HG03108 (cell line): Measurements from ENCODE around the gene PTPRF.

ENCODE experiments used
- ATAC-seq: cut with Tn5 transposase; IDR thresholded peaks from one replicate; pipeline ENCODE4 v1.9.1; 2021; ENCODE audit warnings: moderate library complexity; ENCODE audit not compliant: unreplicated experiment

The PTPRF gene

DNA sequence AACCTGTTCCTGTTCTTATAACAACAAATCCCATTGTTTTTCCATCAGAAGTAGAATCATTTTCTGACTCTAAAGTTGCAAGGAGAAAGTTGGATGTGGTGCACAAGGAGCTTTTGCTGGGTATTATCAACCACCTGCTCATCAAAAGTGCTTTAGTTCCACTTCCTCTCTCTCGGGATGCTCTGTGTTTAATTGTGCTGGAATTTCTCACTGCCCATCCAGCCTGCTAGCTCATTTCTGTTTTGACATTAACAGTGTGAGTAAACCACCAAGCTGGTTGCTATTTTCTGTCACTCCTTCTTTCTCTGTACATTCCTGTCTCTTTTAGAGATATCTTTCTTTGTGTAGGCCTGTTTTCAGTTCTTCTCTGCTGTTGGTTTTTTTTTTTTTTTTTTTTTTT, 125.3 kb downstream of the PTPRF start:
- ATAC-seq, result no peak

DNA sequence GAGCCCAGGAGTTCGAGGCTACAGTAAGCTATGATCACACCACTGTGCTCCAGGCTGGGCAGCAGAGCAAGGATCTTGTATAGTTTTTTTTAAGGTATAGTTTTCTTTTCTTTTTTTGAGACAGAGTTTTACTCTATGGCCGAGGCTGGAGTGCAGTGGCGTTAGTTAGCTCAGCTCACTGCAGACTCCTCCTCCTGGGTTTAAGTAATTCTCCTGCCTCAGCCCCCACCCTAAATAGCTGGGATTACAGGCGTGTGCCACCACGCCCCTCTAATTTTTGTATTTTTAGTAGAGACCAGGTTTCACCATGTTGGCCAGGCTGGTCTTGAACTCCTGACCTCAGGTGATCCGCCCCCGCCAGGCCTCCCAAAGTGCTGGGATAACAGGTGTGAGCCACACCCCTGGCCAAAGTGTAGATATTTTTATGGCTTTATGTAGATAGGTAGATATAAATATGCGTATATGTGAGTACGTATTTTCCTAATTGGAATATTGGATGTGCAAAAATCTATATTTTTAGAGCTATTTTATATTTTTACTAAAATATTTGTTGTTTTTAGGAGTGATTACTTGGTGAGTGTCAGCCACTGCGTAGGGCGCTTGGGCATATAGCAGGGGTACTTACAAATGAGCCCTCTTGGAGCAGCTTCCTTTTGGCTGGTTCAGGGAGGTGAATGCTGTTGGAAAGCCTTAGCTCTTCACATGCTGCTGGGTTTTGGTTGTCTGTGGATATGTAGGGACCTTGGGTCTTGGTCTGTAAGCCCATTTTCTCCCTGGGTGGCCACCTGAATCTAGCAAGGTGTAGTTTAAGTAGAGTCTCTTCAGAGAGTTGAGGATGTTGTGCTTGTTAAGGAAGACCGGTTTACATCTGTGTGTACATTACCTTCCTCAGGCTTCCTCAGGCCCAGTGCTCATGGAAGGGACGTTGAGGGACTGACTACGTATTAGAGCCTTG, 128.8 kb downstream of the PTPRF start:
- no peak for ATAC-seq

DNA sequence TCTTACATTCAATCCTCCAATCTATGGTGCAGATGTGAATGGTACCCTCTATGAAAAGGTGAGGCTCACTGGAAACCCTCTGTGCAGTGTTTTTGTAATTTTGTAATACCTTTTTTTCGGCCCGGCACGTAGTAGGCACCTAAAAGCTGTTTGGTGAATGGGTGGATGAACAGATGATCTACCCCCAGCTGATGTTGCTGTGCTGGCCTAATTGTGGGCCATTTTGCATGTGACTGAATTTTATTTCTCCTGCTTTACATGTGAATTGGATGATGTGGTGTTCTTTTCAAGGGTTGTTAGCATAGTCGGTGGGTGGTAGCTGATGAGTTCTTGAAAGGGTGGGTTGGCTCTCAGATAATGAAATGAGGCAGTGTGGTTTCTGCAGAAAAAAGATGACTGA, 129.7 kb downstream of the PTPRF start:
- ATAC-seq, result no peak

DNA sequence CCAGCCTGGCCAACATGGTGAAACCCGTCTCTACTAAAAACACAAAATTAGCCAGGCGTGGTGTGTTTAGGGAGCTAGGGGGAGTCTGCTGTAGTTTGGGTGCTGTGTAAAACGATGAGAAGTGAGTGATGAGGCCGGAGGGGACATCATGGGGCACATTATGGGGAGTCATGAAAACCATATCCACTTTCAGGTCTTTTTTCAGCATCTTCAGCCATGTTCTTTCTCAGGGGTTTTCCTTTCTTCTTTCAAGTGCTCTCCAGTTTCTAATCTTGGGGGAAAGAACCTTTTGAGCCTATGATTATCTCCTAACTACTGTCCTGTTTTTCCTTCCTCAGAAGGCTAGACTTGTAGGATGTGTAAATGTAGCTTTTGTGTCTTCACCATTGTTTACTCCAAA, 133.7 kb downstream of the PTPRF start:
- ATAC-seq, result no peak

DNA sequence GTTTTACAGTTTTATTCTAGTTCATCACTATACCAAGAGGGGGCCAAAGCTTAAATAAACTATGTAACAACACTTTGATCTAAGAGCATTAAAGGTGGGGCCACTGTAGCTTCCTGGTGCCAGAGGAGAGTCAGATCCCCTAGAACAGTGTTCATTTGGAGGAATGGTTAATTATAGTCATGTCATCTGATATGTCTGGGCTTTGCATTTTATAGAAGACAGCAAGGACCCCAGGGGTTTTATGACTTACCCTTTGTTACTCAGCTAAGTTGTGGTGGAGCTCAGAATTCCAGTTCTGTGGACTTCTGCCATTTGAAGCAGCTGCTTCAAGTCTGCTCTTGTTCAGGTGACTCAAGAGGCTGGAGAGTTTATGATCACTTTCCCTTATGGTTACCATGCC, 135.9 kb downstream of the PTPRF start:
- ATAC-seq, result no peak

DNA sequence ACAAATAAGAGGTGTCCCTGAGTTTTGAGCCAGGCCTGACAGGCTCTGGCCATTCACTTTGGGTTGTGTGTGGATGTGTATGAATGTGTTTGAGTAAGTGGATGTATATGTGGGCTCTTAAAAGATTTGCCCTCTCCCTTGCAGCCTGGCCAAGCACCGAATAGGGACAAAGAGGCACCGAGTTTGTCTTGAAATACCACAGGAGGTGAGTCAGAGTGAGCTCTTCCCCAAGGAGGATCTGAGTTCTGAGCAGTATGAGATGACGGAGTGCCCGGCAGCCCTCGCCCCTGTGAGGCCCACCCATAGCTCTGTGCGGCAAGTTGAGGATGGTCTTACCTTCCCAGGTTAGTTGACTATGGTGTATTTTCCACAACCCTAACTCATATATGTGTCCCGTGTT, 138.3 kb downstream of the PTPRF start:
- no peak for ATAC-seq

DNA sequence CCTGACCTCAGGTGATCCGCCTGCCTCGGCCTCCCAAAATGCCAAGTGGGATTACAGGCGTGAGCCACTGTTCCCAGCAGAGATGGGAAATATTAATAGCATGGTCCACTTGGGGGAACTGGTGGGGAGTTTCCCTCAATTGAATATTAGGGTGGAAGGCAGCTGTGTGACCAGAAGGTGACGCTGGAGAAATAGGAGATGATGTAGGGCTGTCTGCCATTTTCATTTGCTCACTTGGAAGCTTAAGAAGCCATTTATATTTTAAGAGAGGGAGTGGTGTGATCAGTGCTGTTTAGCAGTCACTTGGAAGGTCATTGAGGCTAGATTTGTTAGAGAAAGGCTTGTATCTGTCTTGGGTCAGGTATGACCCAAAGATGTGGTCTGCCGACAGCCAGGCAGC, 139.2 kb downstream of the PTPRF start:
- no peak for ATAC-seq

DNA sequence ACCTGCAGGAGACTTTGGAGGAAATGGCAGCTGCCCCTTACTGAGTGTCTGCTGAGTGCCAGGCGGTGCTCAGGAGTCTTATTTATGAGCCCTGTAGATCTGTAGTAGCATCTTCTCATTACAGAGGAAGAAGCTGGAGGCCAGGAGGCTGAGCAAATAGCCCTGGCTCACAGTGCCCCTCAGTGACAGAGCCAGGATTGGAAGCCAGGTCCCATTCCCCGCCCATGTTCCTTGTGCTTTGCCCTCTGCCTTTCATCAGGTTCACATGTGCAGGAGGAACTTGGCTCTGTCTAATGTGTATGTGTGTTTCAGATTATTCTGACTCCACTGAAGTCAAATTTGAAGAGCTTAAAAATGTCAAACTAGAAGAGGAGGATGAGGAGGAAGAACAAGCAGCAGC, 140.5 kb downstream of the PTPRF start:
- no peak for ATAC-seq

DNA sequence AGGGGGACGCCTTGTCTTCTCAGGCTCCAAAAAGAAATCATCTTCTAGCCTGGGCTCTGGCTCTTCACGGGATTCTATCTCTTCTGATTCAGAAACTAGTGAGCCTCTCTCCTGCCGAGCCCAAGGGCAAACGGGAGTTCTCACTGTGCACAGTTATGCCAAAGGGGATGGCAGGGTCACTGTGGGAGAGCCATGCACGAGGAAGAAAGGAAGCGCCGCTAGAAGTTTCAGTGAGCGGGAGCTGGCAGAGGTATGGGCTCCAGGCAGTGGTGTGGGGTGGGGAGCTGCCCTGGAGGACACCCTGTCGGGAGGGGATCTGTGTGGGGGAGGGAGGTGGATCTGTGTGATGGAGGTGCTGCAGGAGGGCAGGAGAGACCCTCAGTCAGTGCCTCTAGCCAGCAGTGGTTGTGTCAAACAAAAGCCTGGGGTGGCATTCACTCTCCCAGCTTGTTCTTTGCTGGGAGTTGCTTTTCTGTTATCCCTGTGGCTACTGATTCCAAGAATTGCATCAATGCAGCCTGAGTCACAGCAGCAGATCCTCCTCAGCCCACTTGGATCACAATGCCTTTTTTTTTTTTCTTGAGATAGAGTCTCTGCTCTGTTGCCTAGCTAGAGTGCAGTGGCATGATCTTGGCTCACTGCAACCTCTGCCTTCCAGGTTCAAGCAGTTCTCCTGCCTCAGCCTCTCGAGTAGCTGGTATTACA, 141.1 kb downstream of the PTPRF start:
- ATAC-seq, result no peak

DNA sequence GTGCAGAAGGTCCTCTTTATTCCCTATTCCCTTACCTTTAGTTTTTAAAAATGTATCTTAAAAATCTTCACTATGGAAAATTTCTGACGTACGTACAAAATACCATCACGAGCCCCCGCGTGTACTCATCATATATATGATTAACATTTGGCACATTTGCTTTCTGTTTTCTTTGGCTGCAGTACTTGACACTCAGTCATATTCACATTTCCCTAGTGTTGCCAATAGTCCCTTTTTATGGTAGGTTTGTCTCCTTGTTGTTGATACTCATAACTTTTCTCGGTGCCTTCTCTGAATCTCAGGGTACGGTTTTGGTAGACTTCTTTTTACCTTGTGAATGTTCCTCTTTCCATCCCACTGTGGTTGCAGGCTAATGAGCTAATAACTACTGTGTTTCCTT, 142.6 kb downstream of the PTPRF start:
- ATAC-seq, result no peak
